H1 (cell line): ENCODE results near the gene KISS1R. TPM values are rescaled to one million over a fixed set of nuclear protein-coding genes. Genes with fewer than 3 reads are reported as not detected.
A peak's percentile ranks its signal among the peaks of the same experiment; 100 is the strongest.

Experiments
- CTCF ChIA-PET: fragments of 300-600 bp; sonication (Branson Sonifier 250); formaldehyde crosslinking; loops from one replicate; lab custom pipeline; 2021; ENCODE audit not compliant: partially characterized antibody; lab: Charles Lee
- POLR2A ChIA-PET: fragments of 300-600 bp; sonication (Branson Sonifier 250); formaldehyde crosslinking; loops from one replicate; lab custom pipeline; 2021; ENCODE audit warnings: inconsistent platforms; ENCODE audit not compliant: partially characterized antibody; lab: Charles Lee
- DNase-seq, 2 experiments: peaks; one replicate each; pipeline versions ENCODE4 v3.0.0 to v3.0.0-alpha.2; 2010 to 2022; ENCODE audit warnings: low spot score in 2 of 2, low read depth in 1 of 2, mixed read lengths in 1 of 2
- FAIRE-seq: peaks from 2 replicates; lab custom pipeline; 2011; peaks lifted over from hg19 to GRCh38; lab: Jason Lieb, UNC
- H2AFZ ChIP-seq: 2 replicates; pipeline ENCODE4 v1.8.1; 2012; ENCODE audit warnings: low read length, inconsistent platforms
- H2AK5ac ChIP-seq: 2 replicates; pipeline ENCODE4 v1.6.1; 2013; ENCODE audit warnings: low read depth, low read length
- H2BK120ac ChIP-seq: replicated peaks from 2 replicates; pipeline ENCODE3; 2013; ENCODE audit warnings: low read depth, low read length, inconsistent platforms
- H2BK12ac ChIP-seq: 2 replicates; pipeline ENCODE4 v1.6.1; 2013; ENCODE audit warnings: low read depth, low read length
- H2BK15ac ChIP-seq: 2 replicates; pipeline ENCODE4 v1.6.1; 2013; ENCODE audit warnings: low read length
- H2BK20ac ChIP-seq: 2 replicates; pipeline ENCODE4 v1.6.1; 2013; ENCODE audit warnings: low read length
- H2BK5ac ChIP-seq: 2 replicates; pipeline ENCODE4 v1.6.1; 2013; ENCODE audit warnings: low read depth, low read length
- H3K14ac ChIP-seq: 2 replicates; pipeline ENCODE4 v1.6.1; 2013; ENCODE audit warnings: inconsistent platforms; ENCODE audit not compliant: insufficient read length
- H3K18ac ChIP-seq: 2 replicates; pipeline ENCODE4 v1.6.1; 2013; ENCODE audit warnings: low read length; ENCODE audit errors: extremely low read depth
- H3K23ac ChIP-seq: 2 replicates; pipeline ENCODE4 v1.6.1; 2013; ENCODE audit warnings: inconsistent platforms; ENCODE audit not compliant: insufficient read length
- H3K23me2 ChIP-seq: 2 replicates; pipeline ENCODE4 v1.6.1; 2013; ENCODE audit warnings: low read depth, low read length
- H3K27ac ChIP-seq: 2 replicates; pipeline ENCODE4 v1.6.1; 2011; ENCODE audit warnings: low read depth, low read length, inconsistent platforms
- H3K27me3 ChIP-seq, 4 experiments: replicated peaks in 1 of 4; 1 replicate in 1 of 4; 2 replicates in 3 of 4; pipeline versions ENCODE4 v1.6.1 to v1.8.1; 2011 to 2013; ENCODE audit warnings: low read length in 3 of 4, mild to moderate bottlenecking in 3 of 4, inconsistent platforms in 2 of 4, mixed read lengths in 2 of 4, moderate library complexity in 1 of 4; ENCODE audit not compliant: control insufficient read depth in 3 of 4, insufficient read depth in 3 of 4; ENCODE audit errors: extremely low read depth in 1 of 4
- H3K36me3 ChIP-seq, 4 experiments: 2 replicates each; pipeline versions ENCODE4 v1.6.1 to v1.8.1; 2011 to 2013; ENCODE audit warnings: mild to moderate bottlenecking in 4 of 4, low read length in 3 of 4, moderate library complexity in 2 of 4, control low read depth in 1 of 4, inconsistent platforms in 1 of 4; ENCODE audit not compliant: insufficient read depth in 4 of 4, control insufficient read depth in 2 of 4
- H3K4ac ChIP-seq: replicated peaks from 2 replicates; pipeline ENCODE3; 2013; ENCODE audit warnings: low read length, low read depth, mixed read lengths, inconsistent platforms; ENCODE audit not compliant: insufficient read length
- H3K4me1 ChIP-seq, 4 experiments: replicated peaks in 1 of 4; 1 replicate in 1 of 4; 2 replicates in 3 of 4; pipeline versions ENCODE4 v1.6.1 to v1.8.1; 2011 to 2013; ENCODE audit warnings: low read length in 3 of 4, inconsistent platforms in 2 of 4, mixed read lengths in 1 of 4; ENCODE audit not compliant: insufficient read depth in 4 of 4, control insufficient read depth in 3 of 4
- H3K4me2 ChIP-seq, 2 experiments: 2 replicates each; pipeline versions ENCODE4 v1.6.1 to v1.8.1; 2011 to 2013; ENCODE audit warnings: low read depth in 2 of 2, low read length in 2 of 2, control low read depth in 1 of 2, inconsistent platforms in 1 of 2, mild to moderate bottlenecking in 1 of 2; ENCODE audit not compliant: insufficient read depth in 1 of 2
- H3K4me3 ChIP-seq, 4 experiments: fragments of 200-600, 300-600 bp in 1 of 4; sonication (generic), shearing (Covaris generic), sonication (Bioruptor Twin) in 1 of 4; 2 replicates each; pipeline versions ENCODE4 v1.5.1 to v1.8.1; 2011 to 2016; ENCODE audit warnings: low read length in 4 of 4, low read depth in 3 of 4, control low read depth in 2 of 4, inconsistent platforms in 2 of 4, mild to moderate bottlenecking in 2 of 4, mixed read lengths in 1 of 4, moderate library complexity in 1 of 4; ENCODE audit not compliant: insufficient read depth in 2 of 4; ENCODE audit errors: extremely low read depth in 1 of 4
- H3K56ac ChIP-seq: replicated peaks from 2 replicates; pipeline ENCODE3; 2013; ENCODE audit warnings: low read depth, mild to moderate bottlenecking, mixed read lengths, low read length, inconsistent platforms; ENCODE audit not compliant: insufficient read length
- H3K79me1 ChIP-seq: 2 replicates; pipeline ENCODE4 v1.6.1; 2013; ENCODE audit warnings: low read depth, low read length, control low read depth
- H3K79me2 ChIP-seq, 2 experiments: 2 replicates each; pipeline versions ENCODE4 v1.6.1 to v1.8.1; 2012 to 2013; ENCODE audit warnings: low read length in 2 of 2, mild to moderate bottlenecking in 2 of 2, inconsistent platforms in 1 of 2; ENCODE audit not compliant: insufficient read depth in 2 of 2, control insufficient read depth in 1 of 2
- H3K9ac ChIP-seq, 4 experiments: replicated peaks in 1 of 4; 1 replicate in 1 of 4; 2 replicates in 3 of 4; pipeline versions ENCODE4 v1.6.1 to v1.8.1; 2011 to 2013; ENCODE audit warnings: low read depth in 3 of 4, low read length in 3 of 4, control low read depth in 2 of 4, mild to moderate bottlenecking in 2 of 4, moderate library complexity in 2 of 4, inconsistent platforms in 1 of 4; ENCODE audit errors: extremely low read depth in 1 of 4
- H3K9me3 ChIP-seq, 2 experiments: 2 replicates each; pipeline versions ENCODE4 v1.6.1 to v1.8.1; 2012 to 2013; ENCODE audit warnings: mild to moderate bottlenecking in 2 of 2, moderate library complexity in 2 of 2, control low read depth in 1 of 2, inconsistent platforms in 1 of 2, low read depth in 1 of 2, low read length in 1 of 2, mixed read lengths in 1 of 2; ENCODE audit not compliant: insufficient read depth in 2 of 2
- H4K20me1 ChIP-seq, 2 experiments: replicated peaks in 1 of 2; 2 replicates each; pipeline versions ENCODE3 to v1.8.1; 2011 to 2013; ENCODE audit warnings: inconsistent platforms in 2 of 2, low read length in 2 of 2, mild to moderate bottlenecking in 1 of 2; ENCODE audit not compliant: insufficient read depth in 2 of 2, control insufficient read depth in 1 of 2
- H4K5ac ChIP-seq: 2 replicates; pipeline ENCODE4 v1.6.1; 2013; ENCODE audit warnings: low read length, low read depth, mixed read lengths, inconsistent platforms; ENCODE audit not compliant: insufficient read length
- H4K8ac ChIP-seq: 2 replicates; pipeline ENCODE4 v1.8.0; 2013; ENCODE audit warnings: mild to moderate bottlenecking, moderate library complexity, low read length, inconsistent platforms; ENCODE audit not compliant: insufficient read depth; ENCODE audit errors: extremely low read depth
- H4K91ac ChIP-seq: replicated peaks from 2 replicates; pipeline ENCODE3; 2013; ENCODE audit warnings: low read length, mixed read lengths, inconsistent platforms; ENCODE audit not compliant: insufficient read length
- EZH2 ChIP-seq: fragments of 200-600 bp; sonication (generic); IDR thresholded peaks from 2 replicates; pipeline ENCODE4 v1.7.1; 2012; ENCODE audit warnings: low read depth, mild to moderate bottlenecking, moderate library complexity, low read length, inconsistent platforms; ENCODE audit not compliant: severe bottlenecking
- JUN ChIP-seq: IDR thresholded peaks from 2 replicates; pipeline ENCODE4 v1.6.1; 2011; ENCODE audit warnings: low read depth, mild to moderate bottlenecking, improper control_type of control experiment, low read length
- KDM4A ChIP-seq: IDR thresholded peaks from one replicate; pipeline ENCODE4 v1.7.1; 2012; ENCODE audit warnings: low read depth, mild to moderate bottlenecking, moderate library complexity, low read length, inconsistent platforms; ENCODE audit not compliant: severe bottlenecking
- PHF8 ChIP-seq: fragments of 200-600 bp; sonication (generic); conservative IDR thresholded peaks from 2 replicates; pipeline ENCODE4 v1.7.1; 2012; ENCODE audit warnings: low read depth, mild to moderate bottlenecking, inconsistent platforms, low read length, moderate library complexity
- SIN3A ChIP-seq, 2 experiments: IDR thresholded peaks in 1 of 2; conservative IDR thresholded peaks in 1 of 2; 2 replicates each; pipeline ENCODE4 v1.6.1; 2011 to 2012; ENCODE audit warnings: low read length in 2 of 2, improper control_type of control experiment in 1 of 2, low read depth in 1 of 2, mild to moderate bottlenecking in 1 of 2
- SUZ12 ChIP-seq: fragments of 200-600 bp; sonication (generic); IDR thresholded peaks from 2 replicates; pipeline ENCODE4 v1.6.1; 2012; ENCODE audit warnings: mild to moderate bottlenecking, inconsistent platforms, low read length, moderate library complexity, mixed read lengths
- TAF7 ChIP-seq: optimal IDR thresholded peaks from 2 replicates; pipeline ENCODE3; 2011; ENCODE audit warnings: low read depth, mild to moderate bottlenecking, inconsistent platforms, low read length, moderate library complexity, borderline replicate concordance
- WGBS, 2 experiments: shearing (Covaris generic) in 1 of 2; methylation state at CpG; one replicate each; pipeline versions ENCODE4 v1.1.6 to v1.1.7; 2013 to 2015; ENCODE audit warnings: low lambda C conversion rate in 2 of 2, mixed read lengths in 2 of 2, inconsistent platforms in 1 of 2, low coverage in 1 of 2, missing lambda C conversion rate in 1 of 2; ENCODE audit not compliant: insufficient replicate concordance in 2 of 2, insufficient coverage in 1 of 2, insufficient read length in 1 of 2; ENCODE audit errors: extremely low coverage in 1 of 2, missing lambda C conversion rate in 1 of 2; 5-methylcytosine and 5-hydroxymethylcytosine counted together
- polyA plus RNA-seq, 7 experiments: library from polyadenylated mRNA; depleted of rRNA in 3 of 7; stranded (reverse) in 5 of 7; unstranded in 2 of 7; fragments of >200 nt in 5 of 7; fragments of 200-250 nt in 2 of 7; gene quantifications; 1 replicate in 5 of 7; 2 replicates in 1 of 7; 4 replicates in 1 of 7; pipeline versions ENCODE4 v1.2.1 to v1.2.3, GENCODE V29; 2011 to 2013; ENCODE audit warnings: missing spikeins in 2 of 7, mixed read lengths in 2 of 7
- total RNA-seq: library from RNA; stranded (reverse); fragmentation: NEBNext Ultra II Directional; extraction: Animal tissue kit (Norgen Biotek cat#: 25700); gene quantifications from 2 replicates; pipeline ENCODE4 v1.2.1, GENCODE V29; 2021

Gene KISS1R
- total and polyA plus RNA-seq, 2 of the 8 experiments (the other 6 are each of a cell fraction or from before 2014, with no cell fraction given) = 2.3 to 2.7 TPM

DNA sequence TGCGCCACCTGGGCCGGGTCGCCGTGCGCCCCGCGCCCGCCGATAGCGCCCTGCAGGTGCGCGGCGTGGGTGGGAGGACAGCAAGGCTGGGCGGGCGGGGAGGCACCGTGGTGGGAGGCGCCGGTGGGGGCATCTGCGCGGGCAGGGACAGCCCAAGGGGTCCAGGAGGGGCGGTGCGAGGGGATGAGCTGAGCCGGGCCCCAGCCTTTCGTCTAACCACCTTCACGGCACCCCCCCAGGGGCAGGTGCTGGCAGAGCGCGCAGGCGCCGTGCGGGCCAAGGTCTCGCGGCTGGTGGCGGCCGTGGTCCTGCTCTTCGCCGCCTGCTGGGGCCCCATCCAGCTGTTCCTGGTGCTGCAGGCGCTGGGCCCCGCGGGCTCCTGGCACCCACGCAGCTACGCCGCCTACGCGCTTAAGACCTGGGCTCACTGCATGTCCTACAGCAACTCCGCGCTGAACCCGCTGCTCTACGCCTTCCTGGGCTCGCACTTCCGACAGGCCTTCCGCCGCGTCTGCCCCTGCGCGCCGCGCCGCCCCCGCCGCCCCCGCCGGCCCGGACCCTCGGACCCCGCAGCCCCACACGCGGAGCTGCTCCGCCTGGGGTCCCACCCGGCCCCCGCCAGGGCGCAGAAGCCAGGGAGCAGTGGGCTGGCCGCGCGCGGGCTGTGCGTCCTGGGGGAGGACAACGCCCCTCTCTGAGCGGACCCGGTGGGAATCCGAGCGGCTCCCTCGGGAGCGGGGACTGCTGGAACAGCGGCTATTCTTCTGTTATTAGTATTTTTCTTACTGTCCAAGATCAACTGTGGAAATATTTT, 3.1 kb downstream of the KISS1R start:
- DNase-seq = peak in 1 of 2 experiments; percentile 76

More for the DNA sequence above, 3.1 kb downstream of the KISS1R start:
- Histone ChIP-seq H2BK15ac (no peak overlapping the region), H3K56ac (no peak overlapping the region), H2BK20ac (no peak overlapping the region), H3K79me2 (no peaks in the 10 kb centered on the region), H2BK120ac (no peak overlapping the region), H3K18ac (no peak overlapping the region), H3K23ac (no peak overlapping the region), H4K20me1 (peaks cover 0 to 6% of the 10 kb centered on the region in 2 experiments), H4K91ac (no peak overlapping the region), H3K4me3 (peak overlapping the region; percentile 1 to 76 (median 28)), H2BK5ac (no peak overlapping the region), H3K4me2 (peak overlapping the region; percentile 30 to 97), H4K8ac (no peak overlapping the region), H2AK5ac (no peak overlapping the region), H3K9me3 (no peaks in the 10 kb centered on the region), H3K9ac (no peak overlapping the region), H2AFZ (no peak overlapping the region), H3K79me1 (no peaks in the 10 kb centered on the region; the same call in 1 of the 2 replicates), H3K27me3 (peaks cover 32 to 44% (median 40%) of the 10 kb centered on the region in 4 experiments), H3K4me1 (peaks cover 0 to 21% (median 8%) of the 10 kb centered on the region in 4 experiments; a peak in 5 of 7 replicates), H3K23me2 (peaks cover 27% of the 10 kb centered on the region), H3K14ac (no peak overlapping the region), H2BK12ac (peak overlapping the region; percentile 60; the same call in 1 of the 2 replicates), H3K4ac (no peak overlapping the region), H3K27ac (no peak overlapping the region), H3K36me3 (peaks cover 0 to 5% (median 0%) of the 10 kb centered on the region in 4 experiments; a peak in 1 of 8 replicates), H4K5ac (no peak overlapping the region)
- ChIA-PET CTCF (interaction anchor here (0.9 to 4.6 kb wide), 8 partner anchors 10 to 150 kb away, joined by 3 to 22 read pairs (median 4); no protein-coding TSS in a partner anchor), POLR2A (interaction anchor here (1.1 to 2.3 kb wide), 6 partner anchors 53 to 107 kb away, joined by 3 to 9 read pairs (median 5); partner anchors contain the start of genes CNN2 and WDR18)
- FAIRE-seq = no peak
- 8% methylated on average over 62 of the region's 84 CpGs; no CpG with 5 or more reads in 1 of the 2 experiments for WGBS, 2 experiments
- TF ChIP-seq KDM4A = peak; percentile 17
- TF ChIP-seq EZH2 = peak; percentile 65
- no peak for TF ChIP-seq PHF8
- TF ChIP-seq TAF7 = no peak
- peak; percentile 53; the same call in 1 of the 2 replicates for TF ChIP-seq SUZ12
- peak in 1 of 2 experiments; percentile 22; a peak in 1 of 4 replicates for TF ChIP-seq SIN3A (conservative IDR thresholded peaks at IDR 0.05 in 1 of 2, IDR thresholded peaks at IDR 0.05 in 1 of 2; ENCODE audit: low read depth in 1 of 2, low read length in 2 of 2)
- no peak for TF ChIP-seq JUN
